ENCODE results near the gene SIK3. TPM values are rescaled to one million over a fixed set of nuclear protein-coding genes. Genes with fewer than 3 reads are reported as not detected.

Gene SIK3
- total RNA-seq, 1 experiment from 2014 or later = 31.4 TPM

DNA sequence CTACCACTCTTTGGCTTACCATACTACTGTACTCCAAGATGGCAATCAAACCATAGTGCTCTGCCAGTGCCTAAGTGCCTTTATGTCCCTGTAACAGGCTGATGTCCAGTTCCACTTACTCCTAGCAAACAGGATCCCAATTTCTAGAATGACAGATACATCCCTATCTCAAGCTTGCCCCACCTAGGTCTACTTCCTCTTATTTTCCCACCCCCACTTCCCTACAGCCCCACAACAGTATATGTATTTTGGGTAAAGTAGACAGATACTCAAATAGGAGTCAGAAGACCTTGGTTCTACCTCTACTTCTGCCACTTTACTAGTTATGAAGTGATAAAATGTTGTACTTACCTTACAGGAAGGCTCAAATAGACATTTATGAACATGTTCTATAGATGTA is 24.1 kb downstream of the SIK3 start:
- Histone ChIP-seq H4K8ac (replicated peaks; ENCODE audit: insufficient read length, low read depth, low read length) (no peak overlapping the region), H3K4me1 (ENCODE audit: insufficient read depth, low read length) (peaks cover 8% of the 10 kb centered on the region; the same call in 1 of the 2 replicates), H4K20me1 (ENCODE audit: control insufficient read depth, insufficient read depth, insufficient read length) (no peaks in the 10 kb centered on the region), H2BK120ac (ENCODE audit: low read depth, low read length, poor library complexity, severe bottlenecking) (no peak overlapping the region), H3K79me2 (ENCODE audit: insufficient read depth, low read length) (peaks cover 6% of the 10 kb centered on the region; the same call in 1 of the 2 replicates), H3K79me1 (ENCODE audit: insufficient read depth, low read depth, low read length, poor library complexity, severe bottlenecking) (no peaks in the 10 kb centered on the region), H4K5ac (ENCODE audit: insufficient read length, low read depth, low read length) (no peak overlapping the region), H3K27me3 (ENCODE audit: insufficient read depth, low read length) (no peaks in the 10 kb centered on the region), H3K9ac (ENCODE audit: extremely low read depth, insufficient read length, low read length) (no peak overlapping the region), H2BK5ac (ENCODE audit: insufficient read length, low read length) (no peak overlapping the region), H2BK20ac (ENCODE audit: low read depth, low read length, poor library complexity, severe bottlenecking) (no peak overlapping the region), H3K23ac (ENCODE audit: insufficient read length, low read depth, low read length) (no peak overlapping the region), H3K56ac (ENCODE audit: insufficient read length, low read depth, low read length) (no peak overlapping the region), H2AK5ac (ENCODE audit: insufficient read length, low read length) (no peak overlapping the region), H2BK15ac (ENCODE audit: low read depth, low read length) (no peak overlapping the region), H3K9me3 (ENCODE audit: control insufficient read depth, low read depth, low read length) (no peaks in the 10 kb centered on the region), H3K18ac (ENCODE audit: insufficient read length, low read depth, low read length) (no peak overlapping the region), H3K23me2 (ENCODE audit: insufficient read length, low read depth, low read length, poor library complexity, severe bottlenecking) (no peaks in the 10 kb centered on the region), H3K4ac (ENCODE audit: low read depth, low read length) (no peak overlapping the region), H3T11ph (ENCODE audit: low read length) (no peak overlapping the region), H3K14ac (ENCODE audit: insufficient read depth, low read length) (no peak overlapping the region), H3K4me2 (ENCODE audit: insufficient read depth, insufficient read length, low read length) (no peak overlapping the region), H3K27ac (ENCODE audit: insufficient read length, low read depth, low read length) (no peak overlapping the region), H2BK12ac (ENCODE audit: insufficient read length, low read depth, low read length) (no peak overlapping the region), H4K91ac (ENCODE audit: insufficient read length, low read depth, low read length) (no peak overlapping the region), H2AFZ (ENCODE audit: low read length) (no peak overlapping the region)
- TF ChIP-seq, protein P1, sequence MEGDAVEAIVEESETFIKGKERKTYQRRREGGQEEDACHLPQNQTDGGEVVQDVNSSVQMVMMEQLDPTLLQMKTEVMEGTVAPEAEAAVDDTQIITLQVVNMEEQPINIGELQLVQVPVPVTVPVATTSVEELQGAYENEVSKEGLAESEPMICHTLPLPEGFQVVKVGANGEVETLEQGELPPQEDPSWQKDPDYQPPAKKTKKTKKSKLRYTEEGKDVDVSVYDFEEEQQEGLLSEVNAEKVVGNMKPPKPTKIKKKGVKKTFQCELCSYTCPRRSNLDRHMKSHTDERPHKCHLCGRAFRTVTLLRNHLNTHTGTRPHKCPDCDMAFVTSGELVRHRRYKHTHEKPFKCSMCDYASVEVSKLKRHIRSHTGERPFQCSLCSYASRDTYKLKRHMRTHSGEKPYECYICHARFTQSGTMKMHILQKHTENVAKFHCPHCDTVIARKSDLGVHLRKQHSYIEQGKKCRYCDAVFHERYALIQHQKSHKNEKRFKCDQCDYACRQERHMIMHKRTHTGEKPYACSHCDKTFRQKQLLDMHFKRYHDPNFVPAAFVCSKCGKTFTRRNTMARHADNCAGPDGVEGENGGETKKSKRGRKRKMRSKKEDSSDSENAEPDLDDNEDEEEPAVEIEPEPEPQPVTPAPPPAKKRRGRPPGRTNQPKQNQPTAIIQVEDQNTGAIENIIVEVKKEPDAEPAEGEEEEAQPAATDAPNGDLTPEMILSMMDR (conservative IDR thresholded peaks at IDR 0.05) = no peak
- H3K27ac Mint-ChIP-seq = peak overlapping the region in 1 of 3 experiments; percentile 53; a peak in 2 of 7 replicates
- no peak for DNase-seq
- no peaks in the 10 kb centered on the region; a peak in 2 of 5 replicates for H3K9me3 Mint-ChIP-seq
- H3K27me3 Mint-ChIP-seq (ENCODE audit: low read depth) = no peaks in the 10 kb centered on the region
- H3K4me1 Mint-ChIP-seq = peaks cover 37 to 48% of the 10 kb centered on the region in 2 experiments
- H3K36me3 Mint-ChIP-seq (ENCODE audit: insufficient read depth in 1 of 3, low read depth in 3 of 3) = peaks cover 0 to 5% (median 0%) of the 10 kb centered on the region in 3 experiments; a peak in 2 of 7 replicates
- no peak overlapping the region for H3K4me3 Mint-ChIP-seq
